PC-9 (cell line): Measurements from ENCODE around the gene ABCA1.

Experiments
- CTCF ChIP-seq: fragments of 200-600 bp; sonication (generic); conservative IDR thresholded peaks from 2 replicates; pipeline ENCODE4 v1.6.1; 2017; ENCODE audit warnings: mixed run types, antibody characterized with exemption, mild to moderate bottlenecking, moderate library complexity
- EZH2 ChIP-seq: fragments of 200-600 bp; sonication (generic); IDR thresholded peaks from 2 replicates; pipeline ENCODE4 v1.8.0; 2017; ENCODE audit warnings: antibody characterized with exemption, low read depth

- no peak for TF ChIP-seq CTCF
- TF ChIP-seq EZH2, result no peak
These were observed 77.0 kb downstream of the ABCA1 start for GRCh38 chr9:104850786-104851545.
